HG03457 (cell line): ENCODE measurements around the gene TRIM37.

Experiments used
- ATAC-seq: cut with Tn5 transposase; IDR thresholded peaks from one replicate; pipeline ENCODE4 v1.9.1; 2021; ENCODE audit warnings: moderate number of reproducible peaks; ENCODE audit not compliant: unreplicated experiment

The TRIM37 gene

GRCh38 chr17:59046192-59046591 is 60.5 kb downstream of the TRIM37 start:
- no peak for ATAC-seq

GRCh38 chr17:59038734-59039133 is 67.9 kb downstream of the TRIM37 start:
- ATAC-seq: no peak

GRCh38 chr17:59037960-59038359 is 68.7 kb downstream of the TRIM37 start:
- no peak for ATAC-seq

- ATAC-seq: no peak
These were observed 75.9 kb downstream of the TRIM37 start for GRCh38 chr17:59030811-59031210.

- ATAC-seq: no peak
These were observed 78.4 kb downstream of the TRIM37 start for GRCh38 chr17:59028328-59028727.

GRCh38 chr17:59027750-59028149 is 78.9 kb downstream of the TRIM37 start:
- no peak for ATAC-seq

- ATAC-seq: no peak
These were observed 80.3 kb downstream of the TRIM37 start for GRCh38 chr17:59026176-59026939.

- no peak for ATAC-seq
These were observed 81.8 kb downstream of the TRIM37 start for GRCh38 chr17:59024916-59025315.

- no peak for ATAC-seq
These were observed 88.7 kb downstream of the TRIM37 start for GRCh38 chr17:59018019-59018418.

- ATAC-seq: no peak
These were observed 94.7 kb downstream of the TRIM37 start for GRCh38 chr17:59011975-59012374.

GRCh38 chr17:59010026-59010425 is 96.7 kb downstream of the TRIM37 start:
- ATAC-seq: no peak

GRCh38 chr17:59008737-59009136 is 97.9 kb downstream of the TRIM37 start:
- no peak for ATAC-seq

GRCh38 chr17:59007995-59008394 is 98.7 kb downstream of the TRIM37 start:
- no peak for ATAC-seq

GRCh38 chr17:59004338-59005111 is 102.2 kb downstream of the TRIM37 start:
- no peak for ATAC-seq

- ATAC-seq: no peak
These were observed 102.8 kb downstream of the TRIM37 start for GRCh38 chr17:59003860-59004259.

- ATAC-seq: no peak
These were observed 103.8 kb downstream of the TRIM37 start for GRCh38 chr17:59002848-59003247.

- ATAC-seq: no peak
These were observed 104.6 kb downstream of the TRIM37 start for GRCh38 chr17:59002126-59002525.

- peak; percentile 85 for ATAC-seq
These were observed 105.4 kb downstream of the TRIM37 start for GRCh38 chr17:59001158-59001814.

- ATAC-seq: no peak
These were observed 106.7 kb downstream of the TRIM37 start for GRCh38 chr17:59000022-59000421.

- ATAC-seq: no peak
These were observed 107.2 kb downstream of the TRIM37 start for GRCh38 chr17:58999500-58999899.

GRCh38 chr17:58998871-58999270 is 107.8 kb downstream of the TRIM37 start:
- ATAC-seq: no peak
